ENCODE results near the gene NEURL1B. TPM values are rescaled to one million over a fixed set of nuclear protein-coding genes. Genes with fewer than 3 reads are reported as not detected.

Gene NEURL1B
- total RNA-seq, 2 donors from 2014 or later, result 17.9 to 22.4 TPM

DNA sequence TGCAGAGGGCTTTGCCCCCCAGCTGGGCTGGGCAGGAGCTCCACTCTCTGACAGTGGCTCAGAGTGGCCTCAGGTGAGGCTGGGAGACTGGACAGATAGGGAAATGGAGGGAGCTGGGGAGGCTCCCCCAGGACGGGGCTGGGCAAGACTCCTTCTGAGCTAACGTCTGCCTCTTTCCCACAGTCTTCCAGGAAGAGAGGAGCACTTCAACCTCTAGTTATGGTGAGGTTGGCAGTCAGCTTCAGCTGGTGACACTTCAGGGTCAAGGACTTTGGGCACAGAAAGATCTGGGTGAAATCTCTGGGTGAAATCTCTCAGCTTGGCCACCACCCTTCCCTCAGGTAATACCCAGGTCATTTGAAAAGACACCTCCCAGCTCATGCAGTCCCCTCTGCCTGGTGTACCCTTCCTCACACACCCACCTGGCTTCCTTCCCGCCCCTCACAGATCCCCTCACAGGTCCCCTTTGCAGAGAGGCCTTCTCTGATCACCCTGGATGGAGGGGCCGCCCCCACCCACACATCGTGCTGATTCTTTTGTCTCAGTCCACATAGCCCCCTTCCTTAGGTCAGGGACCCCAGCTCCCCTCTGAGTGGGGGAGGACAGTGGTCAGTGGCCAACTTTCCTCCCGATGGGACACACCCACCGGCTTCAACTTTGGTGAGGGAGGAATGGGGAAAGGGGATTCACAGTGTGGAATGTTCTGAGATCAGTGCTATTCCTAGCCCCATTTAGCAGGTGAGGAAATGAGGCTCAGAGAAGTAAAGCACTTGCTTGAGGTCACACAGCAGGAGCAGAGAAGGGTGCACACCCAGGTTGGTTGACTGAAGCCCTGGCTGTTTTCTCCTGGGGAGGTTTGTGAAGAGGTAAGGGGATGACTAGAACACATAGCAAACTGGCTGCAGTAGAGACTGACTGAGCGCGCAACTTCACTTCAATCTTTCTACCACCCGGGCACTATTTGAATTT is 15.8 kb upstream of the NEURL1B start:
- Histone ChIP-seq H3K9me3 (no peaks in the 10 kb centered on the region), H3K4me1 (no peaks in the 10 kb centered on the region), H3K27me3 (no peaks in the 10 kb centered on the region), H3K4me3 (no peak overlapping the region), H3K27ac (no peak overlapping the region), H3K36me3 (no peaks in the 10 kb centered on the region)
- TF ChIP-seq, protein P1, sequence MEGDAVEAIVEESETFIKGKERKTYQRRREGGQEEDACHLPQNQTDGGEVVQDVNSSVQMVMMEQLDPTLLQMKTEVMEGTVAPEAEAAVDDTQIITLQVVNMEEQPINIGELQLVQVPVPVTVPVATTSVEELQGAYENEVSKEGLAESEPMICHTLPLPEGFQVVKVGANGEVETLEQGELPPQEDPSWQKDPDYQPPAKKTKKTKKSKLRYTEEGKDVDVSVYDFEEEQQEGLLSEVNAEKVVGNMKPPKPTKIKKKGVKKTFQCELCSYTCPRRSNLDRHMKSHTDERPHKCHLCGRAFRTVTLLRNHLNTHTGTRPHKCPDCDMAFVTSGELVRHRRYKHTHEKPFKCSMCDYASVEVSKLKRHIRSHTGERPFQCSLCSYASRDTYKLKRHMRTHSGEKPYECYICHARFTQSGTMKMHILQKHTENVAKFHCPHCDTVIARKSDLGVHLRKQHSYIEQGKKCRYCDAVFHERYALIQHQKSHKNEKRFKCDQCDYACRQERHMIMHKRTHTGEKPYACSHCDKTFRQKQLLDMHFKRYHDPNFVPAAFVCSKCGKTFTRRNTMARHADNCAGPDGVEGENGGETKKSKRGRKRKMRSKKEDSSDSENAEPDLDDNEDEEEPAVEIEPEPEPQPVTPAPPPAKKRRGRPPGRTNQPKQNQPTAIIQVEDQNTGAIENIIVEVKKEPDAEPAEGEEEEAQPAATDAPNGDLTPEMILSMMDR (IDR thresholded peaks at IDR 0.05), result no peak
- no peak for DNase-seq (ENCODE audit: low spot score)

- DNase-seq (ENCODE audit: low spot score), result no peak
- Histone ChIP-seq H3K4me1 (no peaks in the 10 kb centered on the region), H3K27me3 (no peaks in the 10 kb centered on the region), H3K9me3 (no peaks in the 10 kb centered on the region), H3K4me3 (no peak overlapping the region), H3K27ac (no peak overlapping the region), H3K36me3 (no peaks in the 10 kb centered on the region)
- TF ChIP-seq, protein P1 (IDR thresholded peaks at IDR 0.05), result no peak
Observed at GRCh38 chr5:172626031-172626581, 15.0 kb upstream of the NEURL1B start.

DNA sequence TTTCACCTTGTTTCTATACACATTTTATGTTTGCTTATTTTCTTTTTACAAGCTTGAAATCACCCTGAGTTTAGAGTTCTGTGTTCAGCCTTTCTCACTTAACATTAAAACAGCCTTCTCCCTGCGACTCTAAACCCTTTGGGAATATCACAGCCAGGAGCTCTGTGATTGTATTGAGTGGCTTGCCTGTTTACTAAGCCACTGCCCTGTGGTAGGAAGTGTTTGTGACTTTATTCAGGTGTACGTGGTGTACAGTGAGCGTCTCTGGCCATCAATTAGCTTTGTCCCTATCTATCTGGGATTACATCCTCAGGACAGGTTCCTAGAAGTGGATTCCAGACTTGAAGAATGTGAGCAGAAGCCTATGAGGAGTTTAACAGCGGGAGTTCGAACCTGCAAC is 11.0 kb upstream of the NEURL1B start:
- H3K4me1 ChIP-seq, result no peaks in the 10 kb centered on the region
- TF ChIP-seq, protein P1 (IDR thresholded peaks at IDR 0.05), result no peak
- no peak overlapping the region for H3K27ac ChIP-seq
- H3K9me3 ChIP-seq, result no peaks in the 10 kb centered on the region
- no peak overlapping the region for H3K4me3 ChIP-seq
- no peaks in the 10 kb centered on the region for H3K36me3 ChIP-seq
- H3K27me3 ChIP-seq, result no peaks in the 10 kb centered on the region
- DNase-seq (ENCODE audit: low spot score), result no peak

DNA sequence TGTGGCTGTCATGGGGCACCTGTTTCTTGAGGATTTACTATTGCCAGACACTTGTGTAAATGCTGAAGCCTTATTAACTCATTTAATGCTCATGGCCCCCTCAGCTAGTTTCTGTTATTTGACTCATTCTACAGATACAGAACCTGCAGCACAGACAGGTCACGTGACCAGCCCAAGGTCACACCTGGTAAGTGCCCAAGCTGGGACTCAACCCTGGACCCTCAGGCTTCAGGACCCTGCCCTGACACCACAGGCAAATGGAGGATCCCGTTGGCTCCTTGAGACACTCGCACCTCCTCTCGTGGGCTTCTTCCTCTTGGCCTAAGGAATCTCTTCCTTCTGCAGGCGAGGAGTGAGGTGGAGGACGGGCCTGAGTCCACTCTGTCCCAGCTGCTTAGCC is 10.6 kb upstream of the NEURL1B start:
- Histone ChIP-seq H3K9me3 (no peaks in the 10 kb centered on the region), H3K27ac (no peak overlapping the region), H3K27me3 (no peaks in the 10 kb centered on the region), H3K4me1 (no peaks in the 10 kb centered on the region), H3K4me3 (no peak overlapping the region), H3K36me3 (no peaks in the 10 kb centered on the region)
- no peak for DNase-seq (ENCODE audit: low spot score)
- TF ChIP-seq, protein P1 (IDR thresholded peaks at IDR 0.05), result no peak

DNA sequence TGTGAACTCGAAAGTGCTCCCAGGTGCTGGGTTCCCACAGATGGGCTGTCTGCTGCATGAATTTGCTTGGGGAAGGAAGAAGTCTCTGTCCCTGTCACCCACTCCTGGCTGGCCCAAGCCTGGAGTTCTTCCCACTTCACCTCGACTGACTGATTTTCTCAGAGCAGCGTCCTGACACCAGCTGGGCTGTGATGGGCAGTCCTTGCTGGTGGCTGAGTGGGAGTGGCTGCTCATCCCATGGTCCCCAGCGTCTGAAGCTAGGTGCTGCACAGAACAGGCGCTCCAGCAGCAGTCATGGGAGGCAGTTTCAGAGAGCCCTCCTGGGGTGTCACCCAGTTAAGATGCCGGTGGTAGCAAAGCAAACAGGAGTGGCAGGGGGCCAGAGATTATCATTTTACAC is 10.1 kb upstream of the NEURL1B start:
- TF ChIP-seq, protein P1 (IDR thresholded peaks at IDR 0.05), result no peak
- H3K27me3 ChIP-seq, result no peaks in the 10 kb centered on the region
- no peak for DNase-seq (ENCODE audit: low spot score)
- no peaks in the 10 kb centered on the region for H3K9me3 ChIP-seq
- no peak overlapping the region for H3K27ac ChIP-seq
- H3K36me3 ChIP-seq, result no peaks in the 10 kb centered on the region
- H3K4me1 ChIP-seq, result no peaks in the 10 kb centered on the region
- no peak overlapping the region for H3K4me3 ChIP-seq

All from right atrium auricular region (tissue), 2 donors.